ENCODE results near the gene PRG2. TPM values are rescaled to one million over a fixed set of nuclear protein-coding genes. Genes with fewer than 3 reads are reported as not detected.

The PRG2 gene
- total RNA-seq, 4 donors from 2014 or later: 0.36 to 1.8 TPM; not detected in 2

GRCh38 chr11:57394203-57394965 lies 3.9 kb upstream of the PRG2 start:
- Histone ChIP-seq H3K9me3 (no peaks in the 10 kb centered on the region), H3K36me3 (peaks cover under 1% of the 10 kb centered on the region), H3K27ac (no peak overlapping the region), H3K4me3 (no peak overlapping the region), H3K27me3 (no peaks in the 10 kb centered on the region), H3K4me1 (no peaks in the 10 kb centered on the region)
- no peak for TF ChIP-seq POLR2A (IDR thresholded peaks at IDR 0.05)
- 84% methylated on average over 4 of the region's 4 CpGs for WGBS
- no peak for DNase-seq (ENCODE audit: low spot score in 2 of 2)

- H3K9me3 ChIP-seq: no peaks in the 10 kb centered on the region
- TF ChIP-seq POLR2AphosphoS5 (IDR thresholded peaks at IDR 0.05) (no peak), POLR2A (IDR thresholded peaks at IDR 0.05) (no peak), EP300 (IDR thresholded peaks at IDR 0.05) (no peak), CTCF (IDR thresholded peaks at IDR 0.05) (no peak)
- DNase-seq (ENCODE audit: low spot score in 2 of 2): no peak
- peaks cover 3% of the 10 kb centered on the region for H3K36me3 ChIP-seq
- 81% methylated on average over 4 of the region's 4 CpGs for WGBS
- H3K27me3 ChIP-seq: no peaks in the 10 kb centered on the region
- H3K4me3 ChIP-seq: no peak overlapping the region
- no peak overlapping the region for H3K27ac ChIP-seq
- H3K4me1 ChIP-seq: no peaks in the 10 kb centered on the region
These were observed 2.3 kb upstream of the PRG2 start for GRCh38 chr11:57392763-57393105.

- Histone ChIP-seq H3K4me3 (no peak overlapping the region), H3K4me1 (no peaks in the 10 kb centered on the region), H3K9me3 (no peaks in the 10 kb centered on the region), H3K27me3 (no peaks in the 10 kb centered on the region), H3K36me3 (peaks cover 3% of the 10 kb centered on the region), H3K27ac (no peak overlapping the region)
- WGBS: 84% methylated on average over 8 of the region's 8 CpGs
- TF ChIP-seq POLR2AphosphoS5 (IDR thresholded peaks at IDR 0.05) (no peak), CTCF (IDR thresholded peaks at IDR 0.05) (no peak), EP300 (IDR thresholded peaks at IDR 0.05) (no peak)
- DNase-seq (ENCODE audit: low spot score in 2 of 2): no peak
These were observed 1.8 kb upstream of the PRG2 start for GRCh38 chr11:57392066-57392762.

- no peaks in the 10 kb centered on the region for H3K27me3 ChIP-seq
- H3K4me1 ChIP-seq: no peaks in the 10 kb centered on the region
- no peaks in the 10 kb centered on the region for H3K9me3 ChIP-seq
- H3K27ac ChIP-seq: no peak overlapping the region
- H3K4me3 ChIP-seq: no peak overlapping the region
- DNase-seq (ENCODE audit: low spot score in 2 of 2): no peak
- 86% methylated on average over 2 of the region's 2 CpGs for WGBS
- H3K36me3 ChIP-seq: peaks cover 3% of the 10 kb centered on the region
- TF ChIP-seq EP300 (IDR thresholded peaks at IDR 0.05) (no peak), POLR2A (IDR thresholded peaks at IDR 0.05) (no peak), CTCF (IDR thresholded peaks at IDR 0.05) (no peak), POLR2AphosphoS5 (IDR thresholded peaks at IDR 0.05) (no peak)
These were observed 1.1 kb upstream of the PRG2 start for GRCh38 chr11:57391539-57391938.

- WGBS: 92% methylated on average over 3 of the region's 3 CpGs
- TF ChIP-seq CTCF (IDR thresholded peaks at IDR 0.05) (no peak), POLR2A (IDR thresholded peaks at IDR 0.05) (no peak), EP300 (IDR thresholded peaks at IDR 0.05) (no peak), POLR2AphosphoS5 (IDR thresholded peaks at IDR 0.05) (no peak)
- no peaks in the 10 kb centered on the region for H3K9me3 ChIP-seq
- H3K4me3 ChIP-seq: no peak overlapping the region
- H3K27ac ChIP-seq: no peak overlapping the region
- peaks cover 3% of the 10 kb centered on the region for H3K36me3 ChIP-seq
- no peaks in the 10 kb centered on the region for H3K27me3 ChIP-seq
- no peak for DNase-seq (ENCODE audit: low spot score in 2 of 2)
- no peaks in the 10 kb centered on the region for H3K4me1 ChIP-seq
These were observed 661 bp upstream of the PRG2 start for GRCh38 chr11:57391111-57391510.
